ENCODE measurements around the gene HSD11B1.

The HSD11B1 gene

GRCh38 chr1:209686322-209686721 is 18.3 kb upstream of the HSD11B1 start:
- H3K4me3 ChIP-seq (ENCODE audit: low read depth, low read length), result no peak overlapping the region
- no peak for DNase-seq (ENCODE audit: low read depth)
- TF ChIP-seq MYC (IDR thresholded peaks at IDR 0.05; ENCODE audit: low read depth, low read length), result no peak
- no peak for TF ChIP-seq POLR2A (IDR thresholded peaks at IDR 0.05; ENCODE audit: extremely low read depth, insufficient read length)
- TF ChIP-seq CTCF (IDR thresholded peaks at IDR 0.05; ENCODE audit: low read depth, low read length), result no peak
- TF ChIP-seq MAX (IDR thresholded peaks at IDR 0.05; ENCODE audit: low read depth, low read length), result no peak

- no peak overlapping the region for H3K4me3 ChIP-seq (ENCODE audit: low read depth, low read length)
- DNase-seq (ENCODE audit: low read depth), result no peak
- no peak for TF ChIP-seq MYC (IDR thresholded peaks at IDR 0.05; ENCODE audit: low read depth, low read length)
- no peak for TF ChIP-seq CTCF (IDR thresholded peaks at IDR 0.05; ENCODE audit: low read depth, low read length)
- TF ChIP-seq POLR2A (IDR thresholded peaks at IDR 0.05; ENCODE audit: extremely low read depth, insufficient read length), result no peak
- no peak for TF ChIP-seq MAX (IDR thresholded peaks at IDR 0.05; ENCODE audit: low read depth, low read length)
Measured at GRCh38 chr1:209688746-209689234, 15.9 kb upstream of the HSD11B1 start.

- no peak overlapping the region for H3K4me3 ChIP-seq (ENCODE audit: low read depth, low read length)
- TF ChIP-seq POLR2A (IDR thresholded peaks at IDR 0.05; ENCODE audit: extremely low read depth, insufficient read length), result no peak
- no peak for TF ChIP-seq CTCF (IDR thresholded peaks at IDR 0.05; ENCODE audit: low read depth, low read length)
- no peak for TF ChIP-seq MAX (IDR thresholded peaks at IDR 0.05; ENCODE audit: low read depth, low read length)
- TF ChIP-seq MYC (IDR thresholded peaks at IDR 0.05; ENCODE audit: low read depth, low read length), result no peak
- no peak for DNase-seq (ENCODE audit: low read depth)
Measured at GRCh38 chr1:209689477-209689876, 15.2 kb upstream of the HSD11B1 start.

- DNase-seq (ENCODE audit: low read depth), result no peak
- TF ChIP-seq MAX (IDR thresholded peaks at IDR 0.05; ENCODE audit: low read depth, low read length) (no peak), CTCF (IDR thresholded peaks at IDR 0.05; ENCODE audit: low read depth, low read length) (no peak), POLR2A (IDR thresholded peaks at IDR 0.05; ENCODE audit: extremely low read depth, insufficient read length) (no peak), MYC (IDR thresholded peaks at IDR 0.05; ENCODE audit: low read depth, low read length) (no peak)
Measured at GRCh38 chr1:209691237-209691636, 13.4 kb upstream of the HSD11B1 start.

GRCh38 chr1:209692296-209692695 is 12.3 kb upstream of the HSD11B1 start:
- TF ChIP-seq POLR2A (IDR thresholded peaks at IDR 0.05; ENCODE audit: extremely low read depth, insufficient read length) (no peak), MYC (IDR thresholded peaks at IDR 0.05; ENCODE audit: low read depth, low read length) (no peak), CTCF (IDR thresholded peaks at IDR 0.05; ENCODE audit: low read depth, low read length) (no peak), MAX (IDR thresholded peaks at IDR 0.05; ENCODE audit: low read depth, low read length) (no peak)
- H3K4me3 ChIP-seq (ENCODE audit: low read depth, low read length), result no peak overlapping the region
- DNase-seq (ENCODE audit: low read depth), result no peak

More at GRCh38 chr1:209691237-209691636, 13.4 kb upstream of the HSD11B1 start:
- no peak overlapping the region for H3K4me3 ChIP-seq (ENCODE audit: low read depth, low read length)

Measured in NB4 (cell line).